Measurements from ENCODE around the gene NTF3.

NTF3 gene

DNA sequence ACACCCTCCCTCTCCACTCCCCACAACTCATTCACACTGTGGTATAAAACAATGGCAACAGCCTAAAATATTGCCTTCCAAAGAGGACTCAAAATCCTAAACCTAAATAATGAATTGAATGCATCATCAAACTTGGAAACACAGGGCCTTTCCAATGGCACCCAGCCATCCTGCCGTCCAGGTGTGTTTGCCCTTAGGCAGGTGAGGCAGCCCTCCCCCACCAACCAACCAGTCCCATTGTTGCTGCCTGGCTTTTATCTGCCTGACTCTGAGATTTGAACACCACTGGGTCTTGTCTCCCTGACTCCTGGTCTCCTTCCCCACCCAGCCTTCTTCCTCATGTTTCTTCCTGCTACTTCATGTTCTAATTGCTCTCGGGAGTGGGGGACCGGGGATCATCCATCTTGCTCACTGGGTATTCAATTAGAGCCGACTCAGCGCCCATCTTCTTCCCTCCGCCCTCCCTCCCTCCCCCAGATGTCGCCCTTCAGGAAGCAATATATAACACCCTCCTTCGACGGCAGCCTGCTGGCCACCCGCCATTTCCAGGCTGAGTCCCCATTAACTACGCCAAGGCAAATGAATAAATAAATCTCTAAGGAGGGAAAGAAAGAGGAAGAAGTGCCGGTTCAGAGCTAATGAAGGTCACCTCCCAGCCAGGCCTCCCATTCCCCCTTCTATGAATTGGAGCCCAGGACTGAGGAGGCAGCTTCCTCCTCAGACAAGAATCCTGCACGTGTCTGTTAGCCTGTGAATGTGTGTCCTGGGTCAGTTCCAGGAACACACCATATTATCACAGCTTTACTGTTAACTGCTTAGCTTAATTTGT is 36.3 kb upstream of the NTF3 start:
- DNase-seq (ENCODE audit: low read depth): no peak
- H3K4me3 ChIP-seq (replicated peaks; ENCODE audit: low read depth, low read length): no peak overlapping the region
- TF ChIP-seq CTCF (IDR thresholded peaks at IDR 0.05; ENCODE audit: low read length, missing control alignments): no peak

DNA sequence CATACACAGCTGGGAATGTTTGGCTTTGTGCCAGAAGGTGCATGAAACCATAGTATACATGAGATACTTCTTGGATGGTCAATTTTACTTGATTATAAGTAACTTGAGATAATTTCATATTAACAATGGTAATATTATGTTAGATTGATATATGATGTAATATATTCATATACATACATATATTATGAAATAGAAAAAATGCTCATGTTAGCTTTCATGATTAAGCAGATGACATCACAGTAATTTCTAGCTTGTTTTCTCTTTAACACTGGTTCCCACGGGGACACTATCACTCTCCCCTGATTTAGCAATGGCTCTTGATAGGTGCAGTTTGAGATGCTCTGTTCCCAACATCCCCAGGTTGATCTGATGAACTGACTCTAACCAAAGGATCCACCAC is 35.4 kb upstream of the NTF3 start:
- DNase-seq (ENCODE audit: low read depth): no peak
- no peak overlapping the region for H3K4me3 ChIP-seq (replicated peaks; ENCODE audit: low read depth, low read length)
- no peak for TF ChIP-seq CTCF (IDR thresholded peaks at IDR 0.05; ENCODE audit: low read length, missing control alignments)

- no peak for DNase-seq (ENCODE audit: low read depth)
- H3K4me3 ChIP-seq (replicated peaks; ENCODE audit: low read depth, low read length): no peak overlapping the region
- no peak for TF ChIP-seq CTCF (IDR thresholded peaks at IDR 0.05; ENCODE audit: low read length, missing control alignments)
These were observed 32.6 kb upstream of the NTF3 start for GRCh38 chr12:5399266-5399665.

GRCh38 chr12:5402009-5402935 is 29.6 kb upstream of the NTF3 start:
- TF ChIP-seq CTCF (IDR thresholded peaks at IDR 0.05; ENCODE audit: low read length, missing control alignments): no peak
- no peak for DNase-seq (ENCODE audit: low read depth)
- no peak overlapping the region for H3K4me3 ChIP-seq (replicated peaks; ENCODE audit: low read depth, low read length)

DNA sequence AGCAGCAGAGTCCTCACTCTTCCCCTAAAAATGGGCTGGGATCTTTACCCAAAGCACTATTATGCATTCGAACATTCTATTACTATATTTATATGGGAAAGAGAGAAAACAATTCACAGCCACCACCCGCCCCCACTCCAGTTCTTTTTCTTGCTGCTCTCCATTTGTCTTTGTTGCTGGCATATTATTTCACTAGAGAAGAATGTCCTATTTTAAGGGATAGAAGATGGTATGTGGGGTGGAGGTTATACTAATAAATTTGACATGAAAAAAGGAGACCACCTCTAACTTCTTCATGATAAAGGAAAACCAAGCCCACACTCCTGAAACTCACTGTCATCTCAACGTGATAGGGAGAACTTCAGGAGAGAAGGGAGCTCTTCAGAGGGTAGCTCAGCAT is 28.5 kb upstream of the NTF3 start:
- DNase-seq (ENCODE audit: low read depth): no peak
- H3K4me3 ChIP-seq (replicated peaks; ENCODE audit: low read depth, low read length): no peak overlapping the region
- no peak for TF ChIP-seq CTCF (IDR thresholded peaks at IDR 0.05; ENCODE audit: low read length, missing control alignments)

DNA sequence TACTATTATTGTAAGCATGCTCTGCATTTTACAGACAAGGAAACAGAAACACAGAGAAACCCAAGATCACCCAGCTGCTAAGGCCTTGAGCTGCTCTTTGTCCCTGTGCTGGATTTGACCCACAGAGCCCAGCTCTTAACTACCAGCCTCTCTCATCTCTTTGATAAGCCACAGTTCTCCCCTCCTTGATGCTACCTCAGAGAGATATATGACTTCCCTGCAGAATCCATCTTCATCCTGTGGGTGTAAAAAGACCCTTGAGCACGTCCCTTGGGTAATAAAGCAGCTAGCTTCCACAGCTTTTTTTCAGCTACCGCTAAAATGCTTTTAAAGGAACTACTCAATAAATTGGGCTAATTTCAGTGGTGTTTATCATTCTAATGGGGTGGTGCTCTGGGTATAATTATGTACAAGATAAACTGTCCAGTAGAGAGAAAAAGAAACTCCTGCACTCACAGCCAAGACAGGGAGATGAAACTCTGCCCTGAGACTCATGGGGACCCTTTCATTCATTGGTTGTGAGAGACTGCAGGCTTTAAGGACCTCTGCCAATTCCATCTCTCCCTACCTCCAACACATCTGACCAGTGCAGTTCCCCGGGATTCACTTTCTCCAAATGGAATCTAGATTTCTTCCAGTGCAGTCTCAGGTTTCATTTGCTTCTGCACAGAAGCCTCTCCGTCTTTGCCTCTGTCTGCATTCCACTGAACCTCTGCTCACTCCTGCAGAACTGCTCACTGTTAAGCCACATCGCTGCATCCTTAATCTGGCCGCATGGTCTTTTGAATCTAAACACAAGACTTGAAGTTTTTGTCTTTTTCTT is 24.7 kb upstream of the NTF3 start:
- no peak overlapping the region for H3K4me3 ChIP-seq (replicated peaks; ENCODE audit: low read depth, low read length)
- no peak for DNase-seq (ENCODE audit: low read depth)
- no peak for TF ChIP-seq CTCF (IDR thresholded peaks at IDR 0.05; ENCODE audit: low read length, missing control alignments)
